Mucosa of descending colon (tissue), 3 donors: ENCODE measurements around the gene CCDC88C. TPM values are rescaled to one million over a fixed set of nuclear protein-coding genes. Genes with fewer than 3 reads are reported as not detected.

Experiments
- ATAC-seq: fragments of 200-7000 bp; cut with Tn5 transposase; one replicate; pipeline ENCODE4 v1.9.1; 2020; ENCODE audit warnings: mild to moderate bottlenecking, moderate library complexity
- DNase-seq, 3 donors: peaks; one replicate each; pipeline ENCODE4 v3.0.0-alpha.2; 2020
- H3K36me3 ChIP-seq: fragments of 200-600 bp; one replicate; pipeline ENCODE4 v1.8.0; 2021; ENCODE audit warnings: low read depth, mild to moderate bottlenecking
- H3K4me1 ChIP-seq: fragments of 200-600 bp; one replicate; pipeline ENCODE4 v1.8.0; 2021; ENCODE audit warnings: low read depth, mild to moderate bottlenecking
- H3K4me3 ChIP-seq: fragments of 200-600 bp; one replicate; pipeline ENCODE4 v1.8.0; 2021; ENCODE audit warnings: mild to moderate bottlenecking
- H3K9me3 ChIP-seq: fragments of 200-600 bp; one replicate; pipeline ENCODE4 v1.8.0; 2021; ENCODE audit warnings: mild to moderate bottlenecking
- intact Hi-C, 2 donors: fragments of 100-400 bp; cut with DNase I in 1 of 2; cut with micrococcal nuclease in 1 of 2; formaldehyde crosslinking; loops; one replicate each; pipeline versions ENCODE4 v1.11.0 to v1.11.1; 2022; cut with DNase I, micrococcal nuclease
- total RNA-seq, 3 donors: library from RNA; stranded (reverse); fragmentation: NEBNext Ultra II Directional in 2 of 3; extraction: Animal tissue kit (Norgen Biotek cat#: 25700) in 2 of 3; gene quantifications; one replicate each; pipeline versions ENCODE4 v1.2.1 to v1.2.4, GENCODE V29; 2021 to 2023
- TF ChIP-seq, protein P1 (sequence below): fragments of 200-600 bp; IDR thresholded peaks from one replicate; pipeline ENCODE4 v1.8.0; 2022; ENCODE audit warnings: antibody characterized with exemption, mild to moderate bottlenecking
- donor health status: DM: no; HTN: no; CAD: no; lungs with moderate emphysema.
- donor health status: DM: no; HTN: no; CAD: no.
- donor health status: DM: no; HTN: yes; CAD: no.

Gene CCDC88C
- total RNA-seq, 3 donors from 2014 or later: 30.1 to 62.1 (median 56.6) TPM

DNA sequence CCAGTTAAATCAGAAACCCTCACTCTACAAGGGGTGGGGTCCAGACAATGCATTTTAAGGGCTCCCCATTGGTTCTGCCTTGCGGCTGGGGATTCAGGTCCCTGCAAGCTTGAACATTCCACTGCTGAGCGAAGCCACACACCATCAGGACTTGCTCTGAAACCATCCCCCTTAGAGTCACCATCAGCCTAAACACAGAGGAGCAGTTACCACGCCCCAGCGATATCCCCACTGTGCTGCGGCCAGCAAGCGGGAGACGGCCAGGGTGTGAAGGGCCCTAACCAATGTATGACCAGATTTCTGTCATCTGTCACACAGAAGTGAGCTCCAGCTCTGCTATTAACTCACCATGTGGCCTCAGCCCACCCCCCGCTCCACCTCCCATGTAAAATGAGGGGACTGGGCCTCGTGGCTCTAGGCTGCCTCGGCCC, 29.7 kb downstream of the CCDC88C start:
- DNase-seq: peak in 1 of 3 donors; percentile 40
- TF ChIP-seq, protein P1, sequence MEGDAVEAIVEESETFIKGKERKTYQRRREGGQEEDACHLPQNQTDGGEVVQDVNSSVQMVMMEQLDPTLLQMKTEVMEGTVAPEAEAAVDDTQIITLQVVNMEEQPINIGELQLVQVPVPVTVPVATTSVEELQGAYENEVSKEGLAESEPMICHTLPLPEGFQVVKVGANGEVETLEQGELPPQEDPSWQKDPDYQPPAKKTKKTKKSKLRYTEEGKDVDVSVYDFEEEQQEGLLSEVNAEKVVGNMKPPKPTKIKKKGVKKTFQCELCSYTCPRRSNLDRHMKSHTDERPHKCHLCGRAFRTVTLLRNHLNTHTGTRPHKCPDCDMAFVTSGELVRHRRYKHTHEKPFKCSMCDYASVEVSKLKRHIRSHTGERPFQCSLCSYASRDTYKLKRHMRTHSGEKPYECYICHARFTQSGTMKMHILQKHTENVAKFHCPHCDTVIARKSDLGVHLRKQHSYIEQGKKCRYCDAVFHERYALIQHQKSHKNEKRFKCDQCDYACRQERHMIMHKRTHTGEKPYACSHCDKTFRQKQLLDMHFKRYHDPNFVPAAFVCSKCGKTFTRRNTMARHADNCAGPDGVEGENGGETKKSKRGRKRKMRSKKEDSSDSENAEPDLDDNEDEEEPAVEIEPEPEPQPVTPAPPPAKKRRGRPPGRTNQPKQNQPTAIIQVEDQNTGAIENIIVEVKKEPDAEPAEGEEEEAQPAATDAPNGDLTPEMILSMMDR: no peak
- Histone ChIP-seq H3K9me3 (no peaks in the 10 kb centered on the region), H3K4me3 (no peak overlapping the region), H3K4me1 (peaks cover 26% of the 10 kb centered on the region), H3K36me3 (no peaks in the 10 kb centered on the region)
- peak; percentile 13 for ATAC-seq
- intact Hi-C loops: no loop called here

DNA sequence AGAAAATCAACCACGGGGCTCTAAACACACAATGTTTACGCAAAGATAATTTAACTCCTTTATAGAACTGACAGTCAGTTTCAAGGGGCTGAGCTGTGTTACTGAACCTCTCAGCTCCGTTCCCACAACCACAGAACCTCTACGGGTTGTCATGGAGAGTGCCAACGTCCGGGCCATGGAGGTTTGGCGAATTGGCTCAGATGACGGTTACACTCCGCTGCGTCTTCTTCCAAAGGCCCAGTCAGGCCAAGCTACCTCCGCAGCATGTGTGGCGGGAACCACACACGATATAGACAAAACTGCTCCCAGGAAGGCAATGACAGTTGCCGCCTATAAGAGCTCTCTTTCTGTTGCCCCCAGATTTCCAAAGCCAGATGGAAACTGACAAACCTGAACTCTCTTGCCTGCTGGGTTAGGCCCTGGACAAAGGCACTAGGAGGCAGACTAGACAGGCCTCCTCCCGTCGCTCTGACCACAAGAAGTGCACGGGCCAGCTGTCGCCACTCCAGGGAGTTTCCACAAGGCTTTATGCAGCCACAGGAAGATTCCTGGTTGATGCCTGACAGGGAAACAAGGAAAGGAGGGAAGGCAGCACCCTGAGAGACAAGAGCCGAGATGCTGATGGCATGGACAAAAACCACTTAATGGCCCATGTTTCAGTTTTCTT, 30.3 kb downstream of the CCDC88C start:
- intact Hi-C loops: no loop called here
- peak; percentile 46 for ATAC-seq
- no peaks in the 10 kb centered on the region for H3K9me3 ChIP-seq

DNA sequence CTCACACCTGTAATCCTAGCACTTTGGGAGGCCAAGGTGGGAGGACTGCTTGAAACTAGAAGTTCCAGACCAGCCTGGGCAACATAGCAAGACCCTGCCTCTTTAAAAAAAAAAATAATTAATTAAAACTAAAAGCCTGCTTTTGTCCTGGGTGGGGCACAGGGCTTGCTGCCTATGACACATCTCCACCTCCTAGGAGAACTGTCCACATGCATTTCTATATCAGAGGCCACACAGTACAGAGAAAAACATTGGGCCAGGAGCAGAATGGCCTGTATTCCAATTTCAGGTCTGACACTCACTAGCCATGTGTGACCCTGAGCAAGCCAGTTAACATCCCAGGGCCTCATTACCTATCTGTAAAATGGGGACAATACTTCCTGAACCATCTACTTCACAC, 31.9 kb downstream of the CCDC88C start:
- DNase-seq: no peak
- H3K4me1 ChIP-seq: peaks cover 26% of the 10 kb centered on the region
- no peak overlapping the region for H3K4me3 ChIP-seq
- no peaks in the 10 kb centered on the region for H3K36me3 ChIP-seq
- intact Hi-C loops: no loop called here
- H3K9me3 ChIP-seq: no peaks in the 10 kb centered on the region
- no peak for ATAC-seq
- TF ChIP-seq, protein P1: no peak

More for the DNA sequence above, 30.3 kb downstream of the CCDC88C start:
- Histone ChIP-seq H3K4me3 (no peak overlapping the region), H3K36me3 (no peaks in the 10 kb centered on the region), H3K4me1 (peaks cover 26% of the 10 kb centered on the region)
- TF ChIP-seq, protein P1: no peak
- DNase-seq: peak in 2 of 3 donors; percentile 45 to 47

DNA sequence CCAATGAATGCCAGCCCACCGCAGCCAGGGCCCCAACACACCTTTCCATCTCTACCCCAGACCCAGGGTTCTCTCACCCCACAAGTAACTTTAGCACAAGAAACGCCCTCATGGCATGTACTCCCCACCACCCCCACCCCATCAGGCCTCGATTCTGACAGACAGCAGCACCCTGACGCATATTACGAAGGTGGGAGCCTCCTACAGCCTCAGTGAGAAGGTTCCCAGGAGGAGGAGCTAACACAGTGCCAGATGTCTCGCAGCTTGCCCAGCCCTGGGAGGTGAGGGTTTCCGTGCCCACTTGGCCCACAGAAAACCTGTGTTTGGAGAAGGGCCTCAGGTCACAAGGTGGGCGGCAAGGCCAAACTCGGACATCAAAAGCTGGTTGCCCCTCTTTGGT, 32.4 kb downstream of the CCDC88C start:
- Histone ChIP-seq H3K9me3 (no peaks in the 10 kb centered on the region), H3K36me3 (no peaks in the 10 kb centered on the region), H3K4me3 (no peak overlapping the region), H3K4me1 (peaks cover 26% of the 10 kb centered on the region)
- DNase-seq (peak in 1 of 3 donors; percentile 36), ATAC-seq (no peak)
- intact Hi-C loops: no loop called here
- TF ChIP-seq, protein P1: no peak

DNA sequence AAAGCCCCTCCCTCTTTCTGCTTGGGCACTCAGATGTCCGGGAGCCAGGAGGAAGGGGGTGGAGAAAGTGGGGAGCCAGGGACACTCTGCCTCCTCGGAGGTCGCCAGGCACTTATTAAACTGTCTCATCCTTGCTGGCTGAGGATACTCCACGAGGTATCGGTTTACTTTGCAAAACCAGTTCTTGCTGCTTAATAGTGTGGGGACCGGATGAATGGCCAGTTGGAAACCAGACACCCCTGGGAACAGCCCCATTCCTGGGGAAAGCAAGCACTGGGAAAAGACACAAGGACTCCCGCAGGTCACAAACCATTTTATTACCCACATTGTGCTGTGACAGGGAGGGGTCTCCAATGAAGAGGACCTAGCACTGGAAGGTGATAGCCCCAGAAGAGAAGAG, 34.2 kb downstream of the CCDC88C start:
- H3K9me3 ChIP-seq: no peaks in the 10 kb centered on the region
- DNase-seq (no peak), ATAC-seq (no peak)
- no peak overlapping the region for H3K4me3 ChIP-seq
- TF ChIP-seq, protein P1: no peak
- intact Hi-C loops: no loop called here
- peaks cover 30% of the 10 kb centered on the region for H3K4me1 ChIP-seq
- H3K36me3 ChIP-seq: no peaks in the 10 kb centered on the region
